HCT116 (cell line): Measurements from ENCODE around the gene SPOCD1. TPM values are rescaled to one million over a fixed set of nuclear protein-coding genes. Genes with fewer than 3 reads are reported as not detected.

Experiments
- ATAC-seq: fragments of 200-7000 bp; cut with Tn5 transposase; 2 replicates; pipeline ENCODE4 v1.9.1; 2020; ENCODE audit warnings: mild to moderate bottlenecking, moderate library complexity
- BruUV-seq: library from RNA; stranded (reverse); fragments of 400-500 nt; replicated peaks from 2 replicates; lab custom pipeline; 2021; lab: Mats Ljungman, UMichigan
- CTCF ChIA-PET: fragments of 300-600 bp; sonication (Branson Sonifier 250); formaldehyde crosslinking; loops from one replicate; lab custom pipeline; 2021; ENCODE audit warnings: antibody characterized with exemption; lab: Charles Lee
- POLR2A ChIA-PET: fragments of 300-600, 350-600 bp; sonication (Branson Sonifier 250); formaldehyde crosslinking; loops from one replicate; lab custom pipeline; 2021; ENCODE audit warnings: antibody characterized with exemption; lab: Charles Lee
- RAD21 ChIA-PET, 2 experiments: fragments of 300-600 bp; sonication (Branson Sonifier 250); formaldehyde crosslinking; loops; one replicate each; lab custom pipeline; 2023; ENCODE audit warnings: low total read pairs in 2 of 2; ENCODE audit not compliant: uncharacterized antibody in 2 of 2, unreplicated experiment in 2 of 2, low non-redundant PET in 1 of 2; lab: Charles Lee
- DNase-seq: peaks from one replicate; pipeline ENCODE4 v3.0.0-alpha.2; 2010; ENCODE audit warnings: low read depth, low spot score
- H2AFZ ChIP-seq: fragments of 200-600 bp; shearing (Covaris generic), sonication (generic); 2 replicates; pipeline ENCODE4 v1.6.1; 2017; ENCODE audit warnings: low read depth, mixed run types, mixed read lengths, antibody characterized with exemption, low read length; ENCODE audit not compliant: poor library complexity, severe bottlenecking
- H3K27ac ChIP-seq: 2 replicates; pipeline ENCODE4 v1.5.1; 2012; ENCODE audit warnings: low read depth, low read length
- H3K27me3 ChIP-seq: fragments of 200-600 bp; sonication (generic); 2 replicates; pipeline ENCODE4 v1.6.1; 2016; ENCODE audit warnings: mixed run types, low read length, mixed read lengths; ENCODE audit not compliant: insufficient read depth
- H3K36me3 ChIP-seq, 2 experiments: fragments of 200-500 bp in 1 of 2; fragments of 200-600 bp in 1 of 2; sonication (Bioruptor generic) in 1 of 2; sonication (generic) in 1 of 2; 2 replicates each; pipeline versions ENCODE4 v1.5.1 to v1.6.1; 2014 to 2016; ENCODE audit warnings: low read length in 2 of 2, inconsistent platforms in 1 of 2, mixed read lengths in 1 of 2, mixed run types in 1 of 2; ENCODE audit not compliant: insufficient read depth in 2 of 2, control insufficient read depth in 1 of 2
- H3K4me1 ChIP-seq, 2 experiments: fragments of 200-600 bp in 1 of 2; sonication (generic) in 1 of 2; 2 replicates each; pipeline versions ENCODE4 v1.5.1 to v1.6.1; 2012 to 2017; ENCODE audit warnings: low read length in 2 of 2, inconsistent platforms in 1 of 2, mild to moderate bottlenecking in 1 of 2, mixed read lengths in 1 of 2, mixed run types in 1 of 2, moderate library complexity in 1 of 2; ENCODE audit not compliant: insufficient read depth in 2 of 2, control insufficient read depth in 1 of 2
- H3K4me2 ChIP-seq: fragments of 200-600 bp; sonication (generic); 2 replicates; pipeline ENCODE4 v1.6.1; 2017; ENCODE audit warnings: mixed run types, low read length, mixed read lengths
- H3K4me3 ChIP-seq, 2 experiments: fragments of 200-600 bp in 1 of 2; sonication (generic) in 1 of 2; replicated peaks in 1 of 2; 2 replicates each; pipeline ENCODE4 v1.5.1; 2011 to 2016; ENCODE audit warnings: low read length in 2 of 2, control low read depth in 1 of 2, low read depth in 1 of 2, mild to moderate bottlenecking in 1 of 2, mixed read lengths in 1 of 2, mixed run types in 1 of 2
- H3K79me2 ChIP-seq: fragments of 200-600 bp; sonication (generic); 2 replicates; pipeline ENCODE4 v1.6.1; 2017; ENCODE audit warnings: mild to moderate bottlenecking, mixed run types, low read length, moderate library complexity, mixed read lengths; ENCODE audit not compliant: insufficient read depth
- H3K9ac ChIP-seq: fragments of 200-600 bp; sonication (generic); 2 replicates; pipeline ENCODE4 v1.6.1; 2016; ENCODE audit warnings: low read length, mixed read lengths
- H3K9me2 ChIP-seq: fragments of 200-600 bp; sonication (generic), shearing (Covaris generic); 2 replicates; pipeline ENCODE4 v1.6.1; 2017; ENCODE audit warnings: mixed run types, mild to moderate bottlenecking, moderate library complexity; ENCODE audit not compliant: insufficient read depth
- H3K9me3 ChIP-seq, 2 experiments: fragments of 200-500 bp in 1 of 2; fragments of 200-600 bp in 1 of 2; sonication (Bioruptor generic) in 1 of 2; sonication (generic) in 1 of 2; 2 replicates each; pipeline ENCODE4 v1.6.1; 2014 to 2017; ENCODE audit warnings: low read length in 2 of 2, mixed read lengths in 2 of 2, inconsistent platforms in 1 of 2, low read depth in 1 of 2, mild to moderate bottlenecking in 1 of 2, mixed run types in 1 of 2, moderate library complexity in 1 of 2; ENCODE audit not compliant: control insufficient read depth in 1 of 2, insufficient read depth in 1 of 2
- H4K20me1 ChIP-seq: fragments of 200-600 bp; sonication (generic), shearing (Covaris generic); 2 replicates; pipeline ENCODE4 v1.6.1; 2017; ENCODE audit warnings: mixed run types, mild to moderate bottlenecking, moderate library complexity; ENCODE audit not compliant: insufficient read depth
- ATF3 ChIP-seq: IDR thresholded peaks from 2 replicates; pipeline ENCODE4 v1.6.1; 2012
- CBX3 ChIP-seq: IDR thresholded peaks from 2 replicates; pipeline ENCODE4 v1.6.1; 2012; ENCODE audit warnings: low read depth
- EGR1 ChIP-seq: IDR thresholded peaks from 2 replicates; pipeline ENCODE4 v1.6.1; 2012; ENCODE audit warnings: low read depth
- ELF1 ChIP-seq: IDR thresholded peaks from 2 replicates; pipeline ENCODE4 v1.6.1; 2012; ENCODE audit warnings: low read depth, borderline replicate concordance
- EZH2 ChIP-seq: fragments of 200-600 bp; sonication (generic); IDR thresholded peaks from 2 replicates; pipeline ENCODE4 v1.6.1; 2017; ENCODE audit warnings: antibody characterized with exemption, mixed run types
- FOSL1 ChIP-seq: IDR thresholded peaks from 2 replicates; pipeline ENCODE4 v1.6.1; 2012; ENCODE audit warnings: low read depth
- JUND ChIP-seq: IDR thresholded peaks from 2 replicates; pipeline ENCODE4 v1.6.1; 2012
- MAX ChIP-seq: IDR thresholded peaks from 2 replicates; pipeline ENCODE4 v1.6.1; 2012
- POLR2A ChIP-seq: IDR thresholded peaks from 2 replicates; pipeline ENCODE4 v1.7.0; 2011; ENCODE audit warnings: borderline replicate concordance; ENCODE audit not compliant: insufficient read depth, insufficient read length; ENCODE audit errors: extremely low read depth
- POLR2AphosphoS5 ChIP-seq: IDR thresholded peaks from 2 replicates; pipeline ENCODE4 v1.6.1; 2011; ENCODE audit warnings: mild to moderate bottlenecking, low read depth, low read length, moderate library complexity
- REST ChIP-seq: IDR thresholded peaks from 2 replicates; pipeline ENCODE4 v1.6.1; 2012; ENCODE audit warnings: low read depth
- SP1 ChIP-seq: IDR thresholded peaks from 2 replicates; pipeline ENCODE4 v1.6.1; 2012; ENCODE audit warnings: low read depth
- TCF7L2 ChIP-seq: IDR thresholded peaks from 2 replicates; pipeline ENCODE4 v1.7.0; 2011; ENCODE audit warnings: borderline replicate concordance, inconsistent platforms; ENCODE audit not compliant: insufficient read depth, insufficient read length; ENCODE audit errors: extremely low read depth
- YY1 ChIP-seq: IDR thresholded peaks from 2 replicates; pipeline ENCODE4 v1.6.1; 2011; ENCODE audit warnings: low read length, low read depth, moderate library complexity, mild to moderate bottlenecking; ENCODE audit not compliant: insufficient replicate concordance; ENCODE audit errors: extremely low read depth
- ZBTB33 ChIP-seq: IDR thresholded peaks from 2 replicates; pipeline ENCODE4 v1.6.1; 2011; ENCODE audit warnings: mild to moderate bottlenecking, low read length, moderate library complexity; ENCODE audit not compliant: insufficient replicate concordance; ENCODE audit errors: extremely low read depth
- ZFX ChIP-seq: fragments of 450-650 bp; IDR thresholded peaks from 2 replicates; pipeline ENCODE4 v1.6.1; 2017
- intact Hi-C: fragments of 100-400 bp; cut with micrococcal nuclease; formaldehyde crosslinking; loops from 2 replicates; pipeline ENCODE4 v1.10.0; 2022
- total RNA-seq: library from RNA; stranded (reverse); gene quantifications from one replicate; pipeline ENCODE4 v1.2.1, GENCODE V29; 2021; ENCODE audit not compliant: unreplicated experiment

Gene SPOCD1
- total RNA-seq, 1 experiment from 2014 or later: 5.0 TPM

- Histone ChIP-seq H3K4me3 (no peak overlapping the region), H4K20me1 (no peaks in the 10 kb centered on the region), H3K79me2 (no peaks in the 10 kb centered on the region), H3K27me3 (no peaks in the 10 kb centered on the region), H3K27ac (no peak overlapping the region), H3K9me3 (no peaks in the 10 kb centered on the region), H3K9ac (no peak overlapping the region), H3K4me1 (no peaks in the 10 kb centered on the region), H3K9me2 (no peaks in the 10 kb centered on the region), H3K36me3 (no peaks in the 10 kb centered on the region), H3K4me2 (no peak overlapping the region), H2AFZ (no peak overlapping the region)
- ChIA-PET RAD21 (no interaction called here), POLR2A (no interaction called here), CTCF (no interaction called here)
- TF ChIP-seq EZH2: no peak
- TF ChIP-seq TCF7L2: no peak
- TF ChIP-seq ELF1: no peak
- TF ChIP-seq FOSL1: no peak
- TF ChIP-seq JUND: no peak
- TF ChIP-seq ZFX: no peak
- no peak for TF ChIP-seq CBX3
- no peak for TF ChIP-seq EGR1
- no peak for TF ChIP-seq MAX
- no peak for TF ChIP-seq REST
- no peak for TF ChIP-seq ATF3
- TF ChIP-seq ZBTB33: no peak
- no peak for TF ChIP-seq SP1
- TF ChIP-seq POLR2A: no peak
- TF ChIP-seq YY1: no peak
- TF ChIP-seq POLR2AphosphoS5: no peak
- ATAC-seq: no peak
- intact Hi-C loops: no loop called here
- DNase-seq: no peak
- no TSS peak for BruUV-seq
Observed at GRCh38 chr1:31860581-31860980, 44.8 kb upstream of the SPOCD1 start.
